Measurements from ENCODE around the gene UBE2G2. TPM values are rescaled to one million over a fixed set of nuclear protein-coding genes. Genes with fewer than 3 reads are reported as not detected.

Gene UBE2G2
- total and polyA plus RNA-seq, 2 donors (not counting 3 experiments of a cell fraction or from before 2014, with no cell fraction given): 95.0 to 114 TPM

DNA sequence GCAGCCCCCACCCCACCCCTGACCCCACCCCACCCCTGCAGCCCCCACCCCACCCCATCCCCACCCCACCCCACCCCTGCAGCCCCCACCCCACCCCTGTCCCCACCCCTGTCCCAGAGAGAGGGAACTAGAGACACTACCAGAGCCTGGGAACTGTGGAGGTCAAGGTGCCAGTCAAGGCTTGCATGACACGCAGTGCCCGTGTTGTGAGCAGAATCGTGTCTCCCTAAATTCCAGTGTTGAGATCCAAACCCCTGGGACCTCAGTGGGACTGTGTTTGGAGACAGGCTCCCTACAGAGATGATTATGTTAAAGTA, 34.7 kb upstream of the UBE2G2 start:
- FAIRE-seq (no peak), DNase-seq (ENCODE audit: low read depth, low spot score) (no peak)
- H3K4me2 ChIP-seq (ENCODE audit: insufficient read depth, low read length): no peak overlapping the region
- intact Hi-C loops (cut with micrococcal nuclease) (no loop called here), dilution Hi-C loops (cut with MboI; ENCODE audit: extremely low pct_ligation_motif_present, low sequenced_read_pairs) (no loop called here)
- no peak for TF ChIP-seq EZH2 (IDR thresholded peaks at IDR 0.05; ENCODE audit: borderline replicate concordance, low read depth, low read length, severe bottlenecking)
- no peak for TF ChIP-seq FOS (IDR thresholded peaks at IDR 0.05; ENCODE audit: borderline replicate concordance, insufficient read depth, low read length)
- TF ChIP-seq, protein P1, sequence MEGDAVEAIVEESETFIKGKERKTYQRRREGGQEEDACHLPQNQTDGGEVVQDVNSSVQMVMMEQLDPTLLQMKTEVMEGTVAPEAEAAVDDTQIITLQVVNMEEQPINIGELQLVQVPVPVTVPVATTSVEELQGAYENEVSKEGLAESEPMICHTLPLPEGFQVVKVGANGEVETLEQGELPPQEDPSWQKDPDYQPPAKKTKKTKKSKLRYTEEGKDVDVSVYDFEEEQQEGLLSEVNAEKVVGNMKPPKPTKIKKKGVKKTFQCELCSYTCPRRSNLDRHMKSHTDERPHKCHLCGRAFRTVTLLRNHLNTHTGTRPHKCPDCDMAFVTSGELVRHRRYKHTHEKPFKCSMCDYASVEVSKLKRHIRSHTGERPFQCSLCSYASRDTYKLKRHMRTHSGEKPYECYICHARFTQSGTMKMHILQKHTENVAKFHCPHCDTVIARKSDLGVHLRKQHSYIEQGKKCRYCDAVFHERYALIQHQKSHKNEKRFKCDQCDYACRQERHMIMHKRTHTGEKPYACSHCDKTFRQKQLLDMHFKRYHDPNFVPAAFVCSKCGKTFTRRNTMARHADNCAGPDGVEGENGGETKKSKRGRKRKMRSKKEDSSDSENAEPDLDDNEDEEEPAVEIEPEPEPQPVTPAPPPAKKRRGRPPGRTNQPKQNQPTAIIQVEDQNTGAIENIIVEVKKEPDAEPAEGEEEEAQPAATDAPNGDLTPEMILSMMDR (IDR thresholded peaks at IDR 0.05; ENCODE audit: extremely low read depth in 1 of 2, insufficient read depth in 1 of 2, low read depth in 1 of 2, low read length in 2 of 2): no peak
- no peak for TF ChIP-seq POLR2A (IDR thresholded peaks at IDR 0.05; ENCODE audit: low read depth, low read length)
- TF ChIP-seq, protein P2, sequence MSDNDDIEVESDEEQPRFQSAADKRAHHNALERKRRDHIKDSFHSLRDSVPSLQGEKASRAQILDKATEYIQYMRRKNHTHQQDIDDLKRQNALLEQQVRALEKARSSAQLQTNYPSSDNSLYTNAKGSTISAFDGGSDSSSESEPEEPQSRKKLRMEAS (IDR thresholded peaks at IDR 0.05; ENCODE audit: insufficient read depth, insufficient read length): no peak
- TF ChIP-seq POLR2AphosphoS5 (IDR thresholded peaks at IDR 0.05; ENCODE audit: insufficient read depth, low read depth, low read length): no peak
- no peak for TF ChIP-seq GATA2 (IDR thresholded peaks at IDR 0.05; ENCODE audit: insufficient read depth, insufficient read length, low read depth, low read length)
- TF ChIP-seq MYC (IDR thresholded peaks at IDR 0.05; ENCODE audit: low read depth, low read length): no peak
- no peak for TF ChIP-seq JUN (IDR thresholded peaks at IDR 0.05; ENCODE audit: borderline replicate concordance, insufficient read depth, insufficient read length, low read depth)
- no peak overlapping the region for H2AFZ ChIP-seq (ENCODE audit: low read depth, low read length)
- no TSS peak for BruUV-seq (replicated peaks)
- CTCF ChIA-PET: no interaction called here
- no peak overlapping the region for H3K9ac ChIP-seq (replicated peaks; ENCODE audit: extremely low read depth, insufficient read depth, low read length)
- H3K9me3 ChIP-seq (replicated peaks; ENCODE audit: control insufficient read depth, insufficient read depth, low read length): no peaks in the 10 kb centered on the region
- H3K9me1 ChIP-seq (replicated peaks; ENCODE audit: control insufficient read depth, extremely low read depth, insufficient read depth, low read length): no peaks in the 10 kb centered on the region
- H3K4me1 ChIP-seq (ENCODE audit: control insufficient read depth, extremely low read depth, insufficient read depth, low read length): no peaks in the 10 kb centered on the region
- H3K4me3 ChIP-seq (replicated peaks in 1 of 3; ENCODE audit: insufficient read depth in 1 of 3, low read depth in 1 of 3, low read length in 3 of 3): no peak overlapping the region
- H3K79me2 ChIP-seq (ENCODE audit: control insufficient read depth, insufficient read depth, low read length): no peaks in the 10 kb centered on the region
- POLR2A ChIA-PET: no interaction called here
- peaks cover 0 to 3% of the 10 kb centered on the region in 2 experiments for H3K27me3 ChIP-seq (ENCODE audit: control insufficient read depth in 2 of 2, insufficient read depth in 2 of 2, low read length in 2 of 2)
- H3K36me3 ChIP-seq (ENCODE audit: control insufficient read depth in 2 of 2, extremely low read depth in 1 of 2, insufficient read depth in 2 of 2, low read length in 2 of 2): no peaks in the 10 kb centered on the region
- no peaks in the 10 kb centered on the region for H4K20me1 ChIP-seq (replicated peaks; ENCODE audit: control insufficient read depth, extremely low read depth, insufficient read depth, low read length)
- no peak overlapping the region for H3K27ac ChIP-seq (ENCODE audit: insufficient read depth, low read depth, low read length)
